ENCODE results near the gene IPPK.

IPPK gene, protein sequence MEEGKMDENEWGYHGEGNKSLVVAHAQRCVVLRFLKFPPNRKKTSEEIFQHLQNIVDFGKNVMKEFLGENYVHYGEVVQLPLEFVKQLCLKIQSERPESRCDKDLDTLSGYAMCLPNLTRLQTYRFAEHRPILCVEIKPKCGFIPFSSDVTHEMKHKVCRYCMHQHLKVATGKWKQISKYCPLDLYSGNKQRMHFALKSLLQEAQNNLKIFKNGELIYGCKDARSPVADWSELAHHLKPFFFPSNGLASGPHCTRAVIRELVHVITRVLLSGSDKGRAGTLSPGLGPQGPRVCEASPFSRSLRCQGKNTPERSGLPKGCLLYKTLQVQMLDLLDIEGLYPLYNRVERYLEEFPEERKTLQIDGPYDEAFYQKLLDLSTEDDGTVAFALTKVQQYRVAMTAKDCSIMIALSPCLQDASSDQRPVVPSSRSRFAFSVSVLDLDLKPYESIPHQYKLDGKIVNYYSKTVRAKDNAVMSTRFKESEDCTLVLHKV

DNA sequence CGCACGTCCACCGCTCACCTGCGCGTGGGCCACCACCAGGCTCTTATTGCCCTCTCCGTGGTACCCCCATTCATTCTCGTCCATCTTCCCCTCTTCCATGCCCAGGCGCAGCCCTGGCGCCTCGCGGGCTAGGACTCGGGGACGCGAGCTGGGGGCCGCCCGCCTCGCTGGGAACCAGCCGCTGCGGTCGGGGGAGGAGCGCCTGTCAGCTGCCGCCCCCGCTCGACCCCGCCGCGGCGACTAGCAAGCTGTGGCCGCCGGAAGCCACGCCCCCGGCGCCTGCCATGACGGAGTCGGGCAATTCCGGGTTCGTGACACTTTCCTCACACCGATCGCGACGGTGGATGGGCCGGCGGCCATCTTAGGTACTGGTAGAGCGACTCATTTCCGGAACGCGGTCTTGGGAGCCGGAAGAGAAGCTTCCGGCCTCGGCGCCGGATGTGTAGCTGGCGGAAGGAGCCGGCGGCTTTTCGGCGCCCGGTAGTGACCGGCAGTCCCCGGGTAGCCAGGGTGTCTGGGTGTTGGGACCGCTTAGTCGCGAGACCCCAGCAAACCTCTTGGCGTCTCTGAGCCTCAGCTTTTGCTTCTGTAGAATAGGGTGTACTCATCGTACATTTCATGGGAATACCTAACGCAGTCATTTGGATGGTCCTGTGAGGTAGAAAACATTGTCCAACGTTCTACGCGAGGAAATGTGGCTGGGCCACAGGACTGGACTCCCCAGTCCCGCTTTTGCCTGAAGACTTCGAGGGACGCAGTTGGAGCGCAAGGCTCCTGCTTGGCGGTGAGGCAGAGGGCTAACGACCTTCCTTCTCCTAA, at the start of gene IPPK:
TSS of gene IPPK (minus strand) at position 242 of the 819 bp plus-strand sequence. CDS start at position 99, 143 bp downstream.
- H3K9me3 Mint-ChIP-seq = no peaks in the 10 kb centered on the region
- H3K27me3 Mint-ChIP-seq (ENCODE audit: low read depth, poor library complexity) = peaks cover 5% of the 10 kb centered on the region
- DNase-seq = peak; percentile 96
- H3K27ac Mint-ChIP-seq = peak within 1 kb of the TSS; percentile 93
- H3K4me3 Mint-ChIP-seq = peak within 1 kb of the TSS; percentile 92
- TF ChIP-seq, protein P1, sequence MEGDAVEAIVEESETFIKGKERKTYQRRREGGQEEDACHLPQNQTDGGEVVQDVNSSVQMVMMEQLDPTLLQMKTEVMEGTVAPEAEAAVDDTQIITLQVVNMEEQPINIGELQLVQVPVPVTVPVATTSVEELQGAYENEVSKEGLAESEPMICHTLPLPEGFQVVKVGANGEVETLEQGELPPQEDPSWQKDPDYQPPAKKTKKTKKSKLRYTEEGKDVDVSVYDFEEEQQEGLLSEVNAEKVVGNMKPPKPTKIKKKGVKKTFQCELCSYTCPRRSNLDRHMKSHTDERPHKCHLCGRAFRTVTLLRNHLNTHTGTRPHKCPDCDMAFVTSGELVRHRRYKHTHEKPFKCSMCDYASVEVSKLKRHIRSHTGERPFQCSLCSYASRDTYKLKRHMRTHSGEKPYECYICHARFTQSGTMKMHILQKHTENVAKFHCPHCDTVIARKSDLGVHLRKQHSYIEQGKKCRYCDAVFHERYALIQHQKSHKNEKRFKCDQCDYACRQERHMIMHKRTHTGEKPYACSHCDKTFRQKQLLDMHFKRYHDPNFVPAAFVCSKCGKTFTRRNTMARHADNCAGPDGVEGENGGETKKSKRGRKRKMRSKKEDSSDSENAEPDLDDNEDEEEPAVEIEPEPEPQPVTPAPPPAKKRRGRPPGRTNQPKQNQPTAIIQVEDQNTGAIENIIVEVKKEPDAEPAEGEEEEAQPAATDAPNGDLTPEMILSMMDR (IDR thresholded peaks at IDR 0.05) = no peak
- H3K36me3 Mint-ChIP-seq (ENCODE audit: low read depth) = peaks cover 9% of the 10 kb centered on the region
- H3K4me1 Mint-ChIP-seq = peaks cover 34% of the 10 kb centered on the region

DNA sequence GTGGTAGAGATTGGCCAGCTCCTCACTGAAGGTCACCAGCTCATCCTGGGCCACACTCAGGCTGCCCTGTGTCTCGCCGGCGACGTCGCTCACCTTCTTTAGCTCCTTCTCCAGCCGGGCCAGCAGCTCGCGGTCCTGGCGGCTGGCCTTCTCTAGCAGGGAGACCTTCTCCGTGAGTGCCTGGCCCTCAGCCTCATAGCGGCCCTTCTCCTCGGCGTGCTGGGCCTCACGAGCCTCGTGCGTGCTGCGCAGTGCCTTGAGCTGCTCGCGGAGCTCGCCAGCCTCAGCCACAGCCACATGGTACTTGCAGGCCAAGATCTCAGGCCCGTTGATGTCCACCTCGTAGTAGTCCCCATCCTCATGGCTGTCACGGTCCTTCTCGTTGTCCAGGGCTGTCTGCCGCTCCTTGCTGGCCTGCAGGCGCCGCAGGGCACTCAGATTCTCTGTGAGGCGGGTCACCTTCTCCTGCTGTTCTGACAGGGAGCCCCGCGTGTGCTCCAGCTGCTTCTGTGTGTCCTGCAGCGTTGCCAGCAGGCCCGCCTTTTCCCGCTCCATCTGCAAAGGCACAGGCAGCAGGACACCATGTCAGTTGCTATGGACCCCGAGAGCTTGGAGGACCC, 49.2 kb upstream of the IPPK start:
- Mint-ChIP-seq H3K9me3 (no peaks in the 10 kb centered on the region), H3K36me3 (ENCODE audit: low read depth) (peaks cover 23% of the 10 kb centered on the region), H3K4me3 (no peak overlapping the region), H3K4me1 (peaks cover 10% of the 10 kb centered on the region), H3K27me3 (ENCODE audit: low read depth, poor library complexity) (no peaks in the 10 kb centered on the region), H3K27ac (no peak overlapping the region)
- no peak for DNase-seq
- TF ChIP-seq, protein P1 (IDR thresholded peaks at IDR 0.05) = no peak

- Mint-ChIP-seq H3K36me3 (ENCODE audit: low read depth) (peaks cover 27% of the 10 kb centered on the region), H3K4me1 (peaks cover 3% of the 10 kb centered on the region), H3K27me3 (ENCODE audit: low read depth, poor library complexity) (no peaks in the 10 kb centered on the region), H3K4me3 (no peak overlapping the region), H3K9me3 (no peaks in the 10 kb centered on the region), H3K27ac (no peak overlapping the region)
- TF ChIP-seq, protein P1 (IDR thresholded peaks at IDR 0.05) = no peak
- no peak for DNase-seq
These were observed 48.4 kb upstream of the IPPK start for GRCh38 chr9:92718086-92719001.

- Mint-ChIP-seq H3K4me3 (no peak overlapping the region), H3K36me3 (ENCODE audit: low read depth) (peaks cover 29% of the 10 kb centered on the region), H3K27me3 (ENCODE audit: low read depth, poor library complexity) (no peaks in the 10 kb centered on the region), H3K9me3 (no peaks in the 10 kb centered on the region), H3K4me1 (no peaks in the 10 kb centered on the region), H3K27ac (peak overlapping the region; percentile 64)
- DNase-seq = no peak
- TF ChIP-seq, protein P1 (IDR thresholded peaks at IDR 0.05) = no peak
These were observed 47.5 kb upstream of the IPPK start for GRCh38 chr9:92717201-92718085.
